Activated gamma-delta T cell (primary cell): ENCODE data around the gene RMDN3.
A peak's percentile ranks its signal among the peaks of the same experiment; 100 is the strongest.

Experiments used
- DNase-seq: peaks from one replicate; lab custom pipeline; 2025; lab: John Stamatoyannopoulos, UW

Gene RMDN3

DNA sequence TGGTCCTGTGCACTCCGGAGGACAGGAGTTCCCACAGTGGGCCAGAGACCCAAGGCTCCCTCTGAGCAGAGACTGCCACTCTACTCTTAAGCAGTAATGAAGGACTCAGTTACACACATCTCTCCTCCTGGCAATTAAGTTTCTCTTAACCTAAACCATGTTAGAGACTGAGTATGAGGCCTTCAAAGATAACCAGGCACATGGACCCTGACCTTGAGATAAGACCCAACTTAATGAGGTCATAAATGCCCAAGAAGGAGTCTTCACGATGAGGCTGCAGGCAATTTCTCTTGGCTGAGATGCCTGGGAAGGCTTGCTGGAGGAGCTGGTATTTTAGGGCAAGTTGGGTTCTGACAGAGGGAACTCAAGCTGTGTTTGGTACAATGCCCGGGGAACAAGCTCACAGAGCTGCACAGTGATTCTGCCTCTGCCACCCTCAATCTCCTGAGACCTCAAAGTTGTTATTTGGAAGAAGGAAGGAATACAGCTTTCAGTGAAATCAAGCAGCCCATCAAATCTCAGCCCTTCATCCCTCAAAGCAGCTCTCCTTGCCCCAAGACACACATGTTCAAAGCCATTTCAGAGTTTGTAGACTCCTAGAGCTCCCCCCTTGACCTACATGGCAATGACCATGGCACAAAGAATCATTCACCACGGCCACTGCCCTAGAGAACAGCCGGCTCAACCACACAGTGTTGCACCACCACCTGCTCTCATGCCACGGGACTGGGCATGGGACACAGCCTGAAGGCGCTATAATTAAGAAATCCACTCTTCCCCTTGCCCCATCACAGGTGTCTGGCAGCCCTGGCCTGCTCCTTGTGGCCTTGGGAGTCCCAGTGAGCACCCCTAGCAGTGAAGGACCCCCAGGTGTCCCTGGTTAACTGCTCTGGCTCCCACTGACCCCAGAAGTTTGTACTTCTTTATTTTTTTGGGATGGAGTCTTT, 7.1 kb downstream of the RMDN3 start:
- no peak for DNase-seq

GRCh38 chr15:40746916-40747418, 8.1 kb downstream of the RMDN3 start:
- no peak for DNase-seq

- DNase-seq: no peak
Observed at GRCh38 chr15:40744815-40745152, 10.3 kb downstream of the RMDN3 start.

DNA sequence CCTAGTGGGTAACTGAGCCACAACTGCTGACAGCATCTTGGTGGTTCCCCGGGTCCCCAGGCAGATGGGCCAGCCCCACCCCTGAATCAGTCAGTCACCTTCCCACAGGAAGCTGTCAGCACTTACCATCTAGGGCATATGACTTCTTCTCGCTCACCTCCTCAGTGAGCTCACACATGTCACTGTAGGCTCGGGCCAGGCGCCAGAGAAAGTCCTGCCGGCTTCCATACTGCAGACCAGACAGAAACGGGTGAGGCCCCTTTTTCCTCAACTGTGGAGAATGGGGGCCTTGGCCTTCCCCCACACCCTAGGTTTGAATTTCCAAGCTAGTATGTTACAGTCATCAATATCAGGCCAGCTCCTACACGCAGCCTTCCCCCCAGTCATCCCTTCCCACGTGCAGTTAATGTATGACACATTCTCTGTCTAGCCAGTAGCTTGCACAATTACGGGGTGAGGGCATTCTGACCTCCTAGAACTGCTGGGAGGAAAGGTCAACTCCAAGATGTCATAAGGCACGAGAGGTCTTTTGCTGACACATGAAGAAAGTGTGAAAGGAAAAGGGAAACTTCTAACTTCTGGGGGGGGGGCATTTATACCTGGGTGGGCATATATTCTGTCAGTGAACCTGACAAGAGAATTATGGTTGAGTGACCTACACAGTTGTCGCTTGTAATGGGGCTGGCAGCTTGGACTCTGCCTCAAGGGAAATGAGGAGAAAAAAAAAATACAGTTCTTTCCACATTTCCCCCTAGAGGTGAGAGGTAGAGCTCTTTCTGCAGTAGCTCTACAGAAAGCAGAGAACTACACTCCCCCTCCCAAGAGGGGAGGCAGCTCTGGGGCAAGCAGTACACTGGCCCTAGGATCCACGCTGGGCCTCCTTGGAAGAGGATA, 10.9 kb downstream of the RMDN3 start:
- DNase-seq: peak; percentile 44

DNA sequence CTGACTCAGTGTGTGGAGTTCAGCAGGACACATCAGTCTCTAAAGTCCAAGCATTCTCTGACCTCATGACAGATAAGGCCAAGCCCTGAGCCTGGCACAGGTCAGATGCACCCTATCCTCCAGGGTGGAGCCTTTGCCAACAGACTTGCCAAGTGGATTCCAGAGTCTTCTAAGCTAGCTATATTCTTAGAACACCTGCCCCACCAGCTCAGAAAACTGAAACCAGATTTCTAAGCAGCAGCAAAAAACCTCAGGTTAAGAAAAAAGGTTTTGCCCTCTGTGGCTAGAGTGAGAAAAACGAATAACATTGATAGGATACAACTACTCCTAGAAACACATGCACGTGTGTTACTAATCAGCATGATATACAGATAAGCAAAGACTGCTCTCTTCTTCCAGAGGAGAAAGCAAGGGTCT, 11.6 kb downstream of the RMDN3 start:
- DNase-seq: no peak

- DNase-seq: no peak
Observed at GRCh38 chr15:40739854-40740253, 15.2 kb downstream of the RMDN3 start.

GRCh38 chr15:40739047-40739446, 16.0 kb downstream of the RMDN3 start:
- no peak for DNase-seq

DNA sequence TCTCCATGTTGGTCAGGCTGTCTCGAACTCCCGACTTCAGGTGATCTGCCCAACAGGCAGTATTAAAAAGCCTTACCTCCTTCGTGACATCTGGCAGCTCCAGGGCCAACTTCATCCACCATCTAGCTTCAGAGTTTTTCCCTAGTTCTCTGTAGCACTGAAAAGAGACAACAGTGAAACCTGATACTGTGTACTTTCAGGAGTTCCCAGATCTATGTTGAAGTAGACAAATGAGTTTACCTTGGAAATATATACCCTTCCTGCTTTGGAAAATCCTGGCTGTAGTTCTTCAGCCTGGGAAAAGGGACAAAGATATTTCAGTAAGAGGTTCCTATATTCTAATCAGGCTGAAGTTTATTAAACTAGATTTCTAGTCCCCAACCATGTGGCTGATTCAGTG, 18.0 kb downstream of the RMDN3 start:
- DNase-seq: no peak

GRCh38 chr15:40736575-40736974, 18.5 kb downstream of the RMDN3 start:
- no peak for DNase-seq

GRCh38 chr15:40731034-40731433, 24.0 kb downstream of the RMDN3 start:
- no peak for DNase-seq

DNA sequence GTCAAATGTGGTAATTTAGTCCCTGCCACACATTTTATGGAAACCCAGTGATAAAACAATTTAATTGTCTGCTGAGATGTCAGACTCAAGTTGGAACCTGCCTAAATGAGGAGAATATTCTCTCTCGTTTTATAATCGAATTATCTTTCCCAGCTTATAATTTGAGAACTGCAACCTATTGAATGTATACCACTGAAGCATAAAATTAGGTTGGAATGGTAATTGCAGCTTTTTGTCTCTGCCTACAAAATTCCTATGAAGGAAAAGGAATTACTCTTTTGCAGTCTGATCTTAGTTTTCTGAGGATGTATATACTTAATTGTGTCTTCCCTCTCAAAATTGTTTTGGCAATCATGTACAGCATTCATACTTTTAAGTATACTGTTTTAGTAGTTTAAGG, 31.1 kb downstream of the RMDN3 start:
- DNase-seq: no peak

DNA sequence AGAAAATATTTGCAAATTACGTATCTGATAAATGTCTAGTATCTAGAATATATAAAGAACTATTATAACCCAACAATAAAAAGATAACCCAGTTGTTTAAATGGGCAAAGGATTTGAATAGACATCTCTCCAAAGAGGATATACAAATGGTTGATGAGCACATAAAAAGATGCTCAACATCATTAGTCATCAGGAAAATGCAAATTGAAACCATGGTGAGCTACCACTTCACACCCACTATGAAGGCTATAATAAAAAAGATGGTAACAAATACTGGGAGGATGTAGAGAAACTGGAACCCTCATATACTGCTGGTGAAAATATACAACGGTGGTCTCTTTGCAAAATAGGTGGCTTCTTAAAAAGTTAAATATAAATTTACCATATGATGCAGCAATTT, 32.1 kb downstream of the RMDN3 start:
- DNase-seq: no peak

DNA sequence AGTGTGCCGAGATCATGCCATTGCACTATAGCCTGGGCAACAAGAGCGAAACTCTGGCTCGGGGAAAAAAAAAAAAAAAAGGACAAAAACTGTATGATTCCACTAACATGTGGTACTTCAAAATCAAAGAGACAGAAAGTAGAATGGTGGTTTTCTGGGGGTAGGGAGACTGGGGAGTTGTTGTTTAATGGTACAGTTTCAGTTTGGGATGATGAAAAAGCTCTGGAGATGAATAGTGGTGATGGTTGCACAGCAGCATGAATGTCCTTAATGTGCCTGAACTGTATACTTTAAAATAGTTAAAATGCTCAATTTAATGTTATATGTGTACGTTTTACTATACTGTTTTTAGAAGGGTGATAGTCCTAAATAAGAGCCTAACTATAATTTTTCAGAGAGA, 32.7 kb downstream of the RMDN3 start:
- no peak for DNase-seq

GRCh38 chr15:40721701-40722100, 33.4 kb downstream of the RMDN3 start:
- DNase-seq: no peak

GRCh38 chr15:40716165-40716564, 38.9 kb downstream of the RMDN3 start:
- no peak for DNase-seq

DNA sequence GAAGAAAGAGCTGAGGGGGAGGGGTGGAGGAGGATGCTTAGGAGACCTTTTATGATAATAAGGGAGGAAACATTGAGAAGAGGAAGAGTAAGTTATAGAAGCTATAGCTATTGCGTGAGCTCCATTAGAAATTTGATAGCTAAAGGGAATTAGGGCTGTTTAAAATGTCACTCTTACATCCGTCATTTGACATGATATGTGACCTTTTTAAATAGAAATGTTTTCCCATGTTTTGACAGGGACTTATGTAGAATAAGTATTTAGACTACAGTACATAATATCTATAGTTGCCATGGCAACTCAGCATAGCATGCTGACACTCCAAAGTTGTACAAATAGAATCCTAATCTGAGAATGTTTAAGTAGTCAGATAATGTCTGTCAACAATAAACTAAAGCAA, 40.9 kb downstream of the RMDN3 start:
- DNase-seq: no peak

- no peak for DNase-seq
Observed at GRCh38 chr15:40706121-40706520, 48.9 kb downstream of the RMDN3 start.

DNA sequence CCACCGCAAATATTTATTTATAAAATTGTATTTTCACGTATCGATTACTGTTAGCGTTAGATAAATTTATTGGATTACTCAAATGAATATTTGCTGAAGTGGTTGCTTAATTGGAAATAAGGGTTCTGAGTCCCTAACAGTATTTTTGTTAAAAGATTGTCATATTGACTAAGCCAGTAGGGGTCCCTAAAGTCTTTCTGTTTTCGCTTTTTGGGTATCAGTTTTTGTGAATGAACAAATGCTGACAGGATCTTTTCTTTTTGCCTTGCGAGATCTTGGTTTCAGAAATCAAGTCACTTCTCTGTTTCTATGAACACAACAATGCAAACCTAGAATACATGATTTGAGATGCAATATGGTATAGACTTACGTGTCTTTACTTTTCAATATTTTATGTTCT, 53.0 kb downstream of the RMDN3 start:
- no peak for DNase-seq

DNA sequence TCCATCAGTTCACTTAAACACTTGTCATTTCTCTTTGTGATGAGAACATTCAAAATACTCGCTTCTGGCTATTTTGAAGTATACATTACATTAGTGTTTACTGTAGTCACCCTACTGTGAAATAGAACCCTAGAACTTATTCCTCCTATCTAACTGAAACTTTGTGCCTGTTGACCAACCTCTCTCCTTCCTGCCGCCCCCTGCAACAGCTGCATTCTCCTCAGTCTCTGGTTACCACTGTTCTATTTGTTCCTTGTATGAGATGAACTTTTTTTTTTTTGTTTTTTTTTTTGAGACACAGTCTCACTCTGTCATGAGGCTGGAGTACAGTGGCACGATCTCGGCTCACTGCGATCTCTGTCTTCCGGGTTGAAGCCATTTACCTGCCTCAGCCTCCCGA, 57.1 kb downstream of the RMDN3 start:
- no peak for DNase-seq

DNA sequence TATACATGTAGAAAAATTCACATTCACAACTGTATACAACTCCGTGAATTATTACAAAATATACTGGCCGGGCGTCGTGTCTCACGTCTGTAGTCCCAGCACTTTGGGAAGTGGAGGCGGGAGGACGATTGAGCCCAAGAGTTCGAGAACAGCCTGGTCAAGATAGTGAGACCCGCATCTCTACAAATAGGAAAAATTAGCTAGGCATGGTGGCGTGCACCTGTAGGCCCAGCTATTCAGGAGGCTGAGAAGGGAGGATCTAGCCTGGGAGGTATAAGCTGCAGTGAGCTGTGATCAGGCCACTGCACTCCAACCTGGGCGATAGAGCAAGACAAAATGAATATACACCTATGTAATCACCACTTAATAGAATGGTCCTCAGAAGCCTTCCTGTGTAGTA, 58.8 kb downstream of the RMDN3 start:
- no peak for DNase-seq

DNA sequence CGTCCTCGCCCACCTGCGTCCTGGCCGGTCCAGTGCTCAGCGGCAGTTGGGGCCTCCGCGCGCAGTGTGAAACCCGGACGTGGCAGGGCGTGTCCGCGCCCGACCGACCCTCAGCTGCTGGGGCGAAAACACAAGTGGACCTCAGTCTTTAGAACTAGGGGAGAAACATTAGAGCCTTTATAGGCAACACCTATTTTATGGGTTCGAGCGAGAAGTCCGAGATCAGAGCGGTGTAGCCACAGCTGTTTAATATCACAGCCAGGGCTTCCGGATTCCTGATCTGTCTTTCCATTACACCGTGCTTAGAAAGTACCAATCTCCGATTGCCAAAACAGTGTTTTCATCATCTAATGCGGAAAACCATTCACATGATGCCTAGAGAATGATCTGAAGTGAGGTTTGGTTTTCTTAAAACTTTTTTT, 59.6 kb downstream of the RMDN3 start:
- no peak for DNase-seq

DNA sequence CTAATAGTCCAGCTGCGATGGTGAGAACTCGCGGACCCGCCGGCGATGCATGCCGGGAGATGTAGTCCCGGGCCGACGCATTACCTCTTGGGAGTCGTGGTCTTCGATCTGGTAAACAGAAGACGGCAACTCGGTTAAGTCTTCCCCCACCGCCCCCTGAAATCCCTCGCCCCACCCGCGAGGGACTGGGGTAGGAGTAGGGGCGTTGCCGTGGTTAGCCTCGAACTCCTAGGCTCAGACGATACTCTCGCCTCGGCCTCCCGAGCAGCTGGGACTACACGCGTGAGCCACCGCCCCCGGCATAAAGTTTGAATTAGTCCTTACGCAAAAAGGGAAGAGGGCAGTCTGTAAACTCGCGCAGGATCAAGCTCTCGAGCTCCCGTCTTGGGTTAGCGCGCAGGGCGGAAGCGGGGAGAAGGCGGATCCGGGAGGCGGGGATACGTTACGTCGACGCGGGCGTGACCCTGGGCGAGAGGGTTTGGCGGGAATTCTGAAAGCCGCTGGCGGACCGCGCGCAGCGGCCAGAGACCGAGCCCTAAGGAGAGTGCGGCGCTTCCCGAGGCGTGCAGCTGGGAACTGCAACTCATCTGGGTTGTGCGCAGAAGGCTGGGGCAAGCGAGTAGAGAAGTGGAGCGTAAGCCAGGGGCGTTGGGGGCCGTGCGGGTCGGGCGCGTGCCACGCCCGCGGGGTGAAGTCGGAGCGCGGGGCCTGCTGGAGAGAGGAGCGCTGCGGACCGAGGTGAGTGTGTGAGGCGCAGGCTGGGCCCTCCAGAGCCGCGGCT, 60.2 kb downstream of the RMDN3 start, which contains the start of gene RAD51:
RAD51 (plus strand) TSS at position 487 of the 781 bp plus-strand sequence. CDS start 3,585 bp downstream, outside the sequence.
- peak; percentile 78 for DNase-seq
